Measurements from ENCODE around the gene DHX16.

The DHX16 gene

GRCh38 chr6:30614044-30614842, 58.6 kb downstream of the DHX16 start:
- no peak for DNase-seq (ENCODE audit: low read depth, low spot score)

DNA sequence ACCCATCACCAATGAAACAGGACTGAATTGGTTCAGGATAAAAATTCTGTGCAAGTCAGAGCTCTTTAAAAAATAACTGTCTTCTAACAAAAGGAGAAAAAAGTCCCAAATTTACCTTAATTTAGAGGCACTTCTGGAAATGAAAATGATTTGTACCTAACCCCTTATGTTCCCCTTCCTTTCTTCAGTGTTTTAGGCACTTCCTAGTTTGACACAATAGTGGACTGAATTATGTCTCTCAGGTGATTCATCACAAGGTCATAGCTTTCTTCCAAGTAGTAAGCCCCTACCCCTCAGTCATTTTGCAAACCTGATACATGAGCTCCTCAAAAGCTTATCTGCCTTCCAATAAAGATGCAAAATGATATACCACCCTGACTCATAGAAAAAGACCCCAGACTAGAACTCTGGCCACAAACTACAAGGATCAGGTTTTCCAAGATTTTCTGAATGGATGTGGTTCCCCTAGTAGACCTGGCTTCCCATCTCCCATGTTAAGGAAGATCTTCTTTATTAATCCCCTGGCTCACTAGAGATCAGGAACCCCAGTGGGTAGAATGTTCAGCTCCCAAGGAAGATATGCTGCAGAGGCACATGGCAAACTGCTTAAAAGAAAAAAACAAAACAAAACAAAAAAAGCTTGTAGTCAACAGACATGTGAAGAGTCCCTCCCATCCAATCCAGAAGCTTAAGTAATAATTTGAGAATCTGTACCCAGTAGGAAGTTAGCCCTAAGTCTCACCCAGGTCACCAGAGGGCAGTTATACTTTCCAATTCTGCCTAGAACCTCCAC, 59.4 kb downstream of the DHX16 start:
- no peak for DNase-seq (ENCODE audit: low read depth, low spot score)
- H3K4me3 ChIP-seq (ENCODE audit: low read length), result no peak overlapping the region

More at GRCh38 chr6:30614044-30614842, 58.6 kb downstream of the DHX16 start:
- peak overlapping the region; percentile 96 for H3K4me3 ChIP-seq (ENCODE audit: low read length)

DNA sequence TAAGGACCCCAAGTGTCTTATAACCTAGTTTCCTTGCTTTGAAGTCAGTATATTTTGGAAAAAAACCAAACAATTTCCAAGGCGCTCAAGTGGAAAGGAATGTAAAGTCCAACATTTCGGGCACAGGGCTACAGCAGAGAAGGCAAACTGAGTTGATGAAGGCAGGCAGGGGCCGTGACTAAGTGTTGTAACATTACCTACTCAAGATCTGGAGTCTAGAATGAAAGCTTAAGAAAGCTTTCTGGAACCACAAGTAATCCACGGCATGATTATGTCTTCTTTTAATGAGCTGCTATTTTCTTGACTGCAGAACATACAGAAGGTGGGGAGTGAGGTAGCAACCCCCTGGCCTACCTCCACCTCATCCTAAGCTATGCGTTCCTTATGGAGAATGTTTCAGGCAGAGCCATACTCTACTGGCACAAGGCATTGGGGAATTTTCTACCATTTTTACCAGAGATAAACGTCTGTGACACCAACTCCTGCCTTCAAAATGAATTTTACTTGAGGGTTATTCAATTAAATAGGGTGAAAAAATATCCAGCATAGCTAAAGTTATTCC, 60.0 kb downstream of the DHX16 start:
- no peak for DNase-seq (ENCODE audit: low read depth, low spot score)
- H3K4me3 ChIP-seq (ENCODE audit: low read length), result no peak overlapping the region

DNA sequence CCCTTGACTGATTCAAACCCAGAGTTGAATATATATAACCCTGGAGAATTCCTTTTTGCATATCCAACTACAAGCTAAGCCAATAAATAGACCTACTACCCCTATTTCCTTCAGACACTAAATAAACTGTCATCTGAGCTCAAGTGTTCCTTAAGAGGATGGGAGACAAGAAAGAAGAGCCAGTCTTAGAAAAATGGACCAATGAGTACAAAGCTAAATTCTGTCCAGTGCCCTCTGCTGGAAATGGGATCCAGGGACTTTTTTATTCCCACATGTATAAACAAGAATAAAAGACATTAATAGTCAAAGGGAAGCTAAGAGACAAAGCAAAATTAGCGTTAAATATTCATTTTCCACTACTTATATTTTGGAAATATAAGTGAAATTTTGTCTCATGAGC, 60.6 kb downstream of the DHX16 start:
- no peak overlapping the region for H3K4me3 ChIP-seq (ENCODE audit: low read length)
- no peak for DNase-seq (ENCODE audit: low read depth, low spot score)

GRCh38 chr6:30611856-30612194, 61.0 kb downstream of the DHX16 start:
- H3K4me3 ChIP-seq (ENCODE audit: low read length), result no peak overlapping the region
- DNase-seq (ENCODE audit: low read depth, low spot score), result no peak

DNA sequence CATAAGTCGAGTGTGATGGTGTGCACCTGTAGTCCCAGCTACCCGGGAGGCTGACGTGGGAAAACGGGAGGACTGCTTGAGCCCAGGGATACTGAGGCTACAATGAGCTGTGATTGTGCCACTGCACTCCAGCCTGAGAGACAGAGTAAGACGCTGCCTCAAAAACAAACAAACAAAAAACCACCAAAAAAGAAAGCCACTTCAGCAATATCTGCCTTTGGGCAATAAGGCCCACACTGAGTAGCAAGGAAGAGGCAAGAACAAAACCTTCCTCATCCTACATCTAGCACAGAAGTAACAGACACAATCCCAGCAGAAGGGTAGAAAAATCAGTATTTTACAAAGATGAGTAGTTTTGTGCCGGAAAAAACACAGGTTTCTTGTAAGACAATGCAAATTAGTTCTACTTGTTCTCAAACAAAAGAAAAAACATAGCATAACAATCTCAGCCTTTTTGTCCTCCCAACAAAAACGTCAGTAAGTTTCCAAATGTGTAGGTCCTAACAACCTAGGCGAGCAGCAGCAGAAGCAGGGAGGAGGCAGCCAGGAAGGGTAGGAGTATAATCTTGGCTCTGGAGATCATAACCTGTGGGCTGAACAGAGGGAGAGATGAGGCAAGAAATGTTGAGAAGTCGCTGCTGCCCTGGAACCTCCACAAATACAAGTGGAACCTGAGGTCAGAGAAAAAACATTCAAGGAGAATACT, 61.5 kb downstream of the DHX16 start:
- H3K4me3 ChIP-seq (ENCODE audit: low read length), result no peak overlapping the region

DNA sequence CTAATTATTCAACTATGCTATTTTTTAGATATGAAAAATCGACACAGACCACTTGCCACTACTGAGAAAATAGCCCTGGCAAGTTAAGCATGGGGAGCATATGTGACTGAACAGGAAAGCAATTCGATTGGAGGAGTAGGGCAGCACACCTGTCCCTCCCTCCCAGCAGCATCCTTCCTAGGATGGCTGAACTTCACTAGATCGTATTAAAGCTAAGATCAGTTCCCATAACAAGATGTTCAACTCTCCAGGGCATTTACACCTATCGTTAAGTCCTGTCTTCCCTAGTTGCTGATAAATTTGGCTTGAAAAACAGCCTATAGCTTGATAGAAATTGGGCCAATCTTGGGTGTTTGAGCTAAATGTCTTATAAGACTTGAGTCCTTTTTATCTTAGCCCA, 62.7 kb downstream of the DHX16 start:
- DNase-seq (ENCODE audit: low read depth, low spot score), result no peak

More for the DNA sequence above, 61.5 kb downstream of the DHX16 start:
- no peak for DNase-seq (ENCODE audit: low read depth, low spot score)

DNA sequence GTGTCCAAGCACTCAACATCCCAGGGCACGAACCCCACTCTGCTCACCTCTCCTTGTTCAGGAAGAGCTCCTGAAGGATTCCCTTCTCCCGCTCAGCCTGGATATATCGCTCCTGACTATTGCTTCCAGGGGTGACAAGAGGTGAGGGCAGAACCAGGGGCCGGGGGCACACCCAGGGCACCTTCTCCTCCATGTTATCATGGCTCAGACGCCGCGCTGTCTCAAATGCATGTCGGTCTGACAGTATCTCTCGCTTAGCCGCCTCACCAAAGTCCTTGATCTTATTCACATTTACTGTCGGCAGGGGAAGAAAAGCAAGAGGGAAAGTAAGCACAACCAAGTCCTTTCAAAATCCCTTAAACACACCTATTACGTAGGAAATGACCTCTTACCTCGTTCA, 68.8 kb downstream of the DHX16 start:
- DNase-seq (ENCODE audit: low read depth, low spot score), result no peak
- H3K4me3 ChIP-seq (ENCODE audit: low read length), result no peak overlapping the region

More for the DNA sequence above, 62.7 kb downstream of the DHX16 start:
- H3K4me3 ChIP-seq (ENCODE audit: low read length), result no peak overlapping the region

Data from Jurkat, Clone E6-1 (cell line).